Kidney glomerular epithelial cell (primary cell): ENCODE results near the gene KRT15.
A peak's percentile ranks its signal among the peaks of the same experiment; 100 is the strongest.
"Not testable (repeated sequence)": the region's sequence is repeated elsewhere in the genome, so short reads cannot be mapped to it uniquely, and the experiment has no call there.

Source experiments
- DNase-seq: peaks from one replicate; lab custom pipeline; 2025; lab: John Stamatoyannopoulos, UW

The KRT15 gene

DNA sequence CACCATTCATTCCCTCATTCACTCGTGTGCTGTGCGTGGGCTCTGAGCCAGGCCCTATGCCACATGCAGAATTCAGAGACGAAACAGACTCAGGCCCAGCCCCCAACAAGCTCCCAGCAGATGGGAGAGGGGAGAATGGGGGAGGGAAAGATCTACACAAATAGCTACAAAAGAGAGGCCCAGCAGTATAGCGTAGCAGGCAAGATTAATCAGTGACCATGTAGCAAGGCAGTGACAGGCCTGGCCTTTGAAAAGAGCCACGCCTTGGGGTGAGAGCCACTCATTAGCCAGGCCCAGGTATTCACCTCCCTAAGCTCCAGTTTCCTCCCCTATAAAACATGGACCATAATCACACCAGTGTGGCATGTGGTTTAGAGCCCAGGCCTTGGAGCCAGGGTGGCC lies 25.8 kb upstream of the KRT15 start:
- DNase-seq, result peak; percentile 21

DNA sequence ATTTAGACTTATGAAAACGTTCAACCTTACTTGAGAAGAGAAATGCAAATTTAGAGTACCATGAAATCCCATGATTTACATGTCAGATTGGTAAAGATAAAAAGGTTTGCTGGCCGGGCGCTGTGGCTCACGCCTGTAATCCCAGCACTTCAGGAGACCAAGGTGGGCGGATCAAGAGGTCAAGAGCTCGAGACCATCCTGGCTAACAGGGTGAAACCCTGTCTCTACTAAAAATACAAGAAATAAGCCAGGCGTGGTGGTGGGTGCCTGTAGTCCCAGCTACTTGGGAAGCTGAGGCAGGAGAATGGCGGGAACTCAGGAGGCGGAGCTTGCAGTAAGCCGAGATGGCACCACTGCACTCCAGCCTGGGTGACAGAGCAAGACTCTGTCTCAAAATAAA lies 24.1 kb upstream of the KRT15 start:
- DNase-seq, result not testable (repeated sequence)

DNA sequence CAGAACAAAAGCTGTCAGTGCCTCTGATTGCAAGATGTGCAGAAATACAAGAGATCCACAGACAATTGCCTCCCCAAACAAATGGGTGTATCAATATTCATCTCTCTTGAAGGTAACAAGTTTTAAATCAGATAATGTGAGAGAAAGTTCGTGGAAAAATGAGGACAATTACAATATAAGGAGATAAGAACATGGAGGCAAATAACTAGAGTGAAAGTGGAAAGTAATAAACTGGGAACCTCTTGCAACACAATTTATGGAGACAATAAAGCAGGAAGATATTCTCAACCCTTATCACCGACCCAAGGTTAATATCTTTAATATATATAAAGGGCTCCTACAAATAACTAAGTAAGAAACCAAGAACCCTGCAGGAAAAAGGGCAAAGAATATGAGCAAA lies 23.7 kb upstream of the KRT15 start:
- DNase-seq, result no peak

DNA sequence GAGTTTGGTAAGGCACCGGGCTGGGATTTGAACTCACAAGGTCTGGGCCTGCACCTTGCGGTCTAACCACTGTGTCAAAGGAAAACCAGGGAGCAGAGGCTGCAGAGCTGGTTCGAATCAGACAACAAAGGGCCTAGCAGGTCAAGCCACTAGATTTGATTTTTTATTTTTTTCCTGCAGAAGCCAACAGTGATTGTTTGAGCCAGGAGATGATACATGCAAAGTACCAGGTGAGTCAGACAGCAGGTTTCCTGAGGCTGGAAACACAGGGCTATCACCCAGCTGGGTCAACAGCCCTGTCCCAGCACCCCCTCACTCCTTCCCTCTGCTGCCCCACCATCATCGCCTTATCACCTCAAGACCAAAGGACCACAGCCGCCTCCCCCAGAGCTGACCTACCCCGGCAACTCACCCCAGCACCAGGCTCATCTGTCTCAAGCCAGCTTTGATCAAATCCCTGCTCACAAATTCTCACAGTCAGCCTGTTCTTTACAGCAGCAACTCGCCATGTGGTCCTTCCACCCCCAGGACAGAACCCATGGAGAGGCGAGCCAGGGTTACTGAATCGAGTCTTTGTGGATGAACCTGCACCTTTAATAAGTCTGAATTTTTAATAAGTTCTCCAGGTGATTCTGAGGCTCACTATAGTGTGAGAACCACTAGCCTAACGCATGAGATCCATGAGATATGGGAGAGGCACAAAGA lies 22.4 kb upstream of the KRT15 start:
- DNase-seq, result peak; percentile 41

- DNase-seq, result no peak
Measured at GRCh38 chr17:41539979-41540701, 21.4 kb upstream of the KRT15 start.

- DNase-seq, result no peak
Measured at GRCh38 chr17:41539071-41539492, 20.4 kb upstream of the KRT15 start.

DNA sequence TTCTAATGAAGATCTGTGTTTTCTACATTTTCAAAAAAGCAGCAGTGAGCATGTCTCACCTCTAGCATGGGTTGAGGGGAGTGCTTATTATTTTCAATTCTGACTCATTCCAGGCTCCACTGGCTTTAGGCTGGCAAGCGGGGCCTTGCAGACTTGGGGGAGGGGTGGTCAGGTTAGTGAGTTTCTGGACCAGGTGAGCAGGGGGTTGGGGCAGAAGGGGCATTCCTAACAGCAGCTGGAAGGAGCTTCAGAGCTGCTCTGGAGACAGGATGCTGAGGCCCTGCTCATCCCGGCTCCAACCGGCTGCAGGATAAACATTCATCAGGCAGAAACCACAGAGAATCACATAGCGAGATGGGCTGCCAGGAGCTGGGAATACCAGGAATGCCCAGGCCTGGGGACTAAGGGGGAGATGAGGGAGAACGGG lies 19.9 kb upstream of the KRT15 start:
- peak; percentile 97 for DNase-seq

- no peak for DNase-seq
Measured at GRCh38 chr17:41537990-41538389, 19.3 kb upstream of the KRT15 start.

DNA sequence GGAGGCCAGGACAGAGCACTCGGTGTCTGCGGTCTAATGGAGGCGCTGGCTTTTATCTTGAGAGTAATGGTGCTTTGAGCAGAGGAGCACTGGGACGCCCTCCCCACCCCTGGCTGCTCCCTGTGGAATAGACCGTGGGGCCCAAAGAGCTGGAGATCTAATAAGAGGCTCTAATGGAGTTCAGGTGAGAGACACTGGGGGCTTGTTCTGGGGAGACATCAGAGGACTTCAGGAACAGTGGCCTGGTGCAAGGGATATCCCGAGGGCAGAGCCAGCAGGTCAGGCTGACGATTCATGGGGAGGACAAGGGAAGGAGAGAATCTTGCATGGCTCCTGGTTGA lies 18.9 kb upstream of the KRT15 start:
- no peak for DNase-seq

DNA sequence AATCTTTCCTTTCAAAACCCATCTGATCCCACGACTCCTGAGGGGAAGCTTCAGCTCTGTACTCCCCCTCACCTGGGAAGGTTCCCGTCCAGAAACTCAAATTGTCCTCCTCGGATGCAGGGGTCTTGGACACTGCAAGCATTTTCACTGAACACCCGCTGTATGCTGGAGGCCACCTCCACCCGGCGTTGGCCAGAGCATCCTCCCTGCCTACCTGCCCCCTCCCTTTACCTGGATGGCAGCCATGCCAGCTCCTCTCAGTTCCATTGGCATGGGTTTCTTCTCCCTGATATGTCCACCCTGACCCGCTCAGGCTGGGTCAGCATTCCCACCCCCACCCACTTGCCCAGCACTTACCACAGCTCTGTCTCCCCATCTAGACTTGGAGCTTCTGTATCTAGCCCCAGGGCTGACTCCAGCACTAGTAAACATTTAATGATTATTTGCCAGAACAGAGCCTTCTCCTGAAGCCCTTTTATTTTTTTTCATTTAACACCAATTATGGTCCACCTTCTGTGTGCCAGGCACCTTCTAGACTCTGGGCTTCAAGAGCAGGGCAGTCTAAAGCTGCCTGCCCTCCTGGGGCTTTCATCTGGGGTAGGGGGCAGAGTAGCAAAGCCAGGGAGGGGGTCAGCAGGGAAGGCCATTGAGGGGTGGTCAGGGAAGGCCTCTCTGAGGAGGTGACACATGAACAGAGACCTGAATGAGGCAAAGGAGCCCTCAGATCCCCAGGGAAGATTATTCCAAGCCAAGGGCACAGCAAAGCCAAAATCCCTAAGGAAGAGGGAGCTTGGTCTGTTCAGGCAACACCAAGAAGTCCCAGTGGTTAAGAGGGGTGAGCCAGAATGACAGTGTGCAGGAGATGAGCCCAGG lies 18.3 kb upstream of the KRT15 start:
- DNase-seq, result no peak

DNA sequence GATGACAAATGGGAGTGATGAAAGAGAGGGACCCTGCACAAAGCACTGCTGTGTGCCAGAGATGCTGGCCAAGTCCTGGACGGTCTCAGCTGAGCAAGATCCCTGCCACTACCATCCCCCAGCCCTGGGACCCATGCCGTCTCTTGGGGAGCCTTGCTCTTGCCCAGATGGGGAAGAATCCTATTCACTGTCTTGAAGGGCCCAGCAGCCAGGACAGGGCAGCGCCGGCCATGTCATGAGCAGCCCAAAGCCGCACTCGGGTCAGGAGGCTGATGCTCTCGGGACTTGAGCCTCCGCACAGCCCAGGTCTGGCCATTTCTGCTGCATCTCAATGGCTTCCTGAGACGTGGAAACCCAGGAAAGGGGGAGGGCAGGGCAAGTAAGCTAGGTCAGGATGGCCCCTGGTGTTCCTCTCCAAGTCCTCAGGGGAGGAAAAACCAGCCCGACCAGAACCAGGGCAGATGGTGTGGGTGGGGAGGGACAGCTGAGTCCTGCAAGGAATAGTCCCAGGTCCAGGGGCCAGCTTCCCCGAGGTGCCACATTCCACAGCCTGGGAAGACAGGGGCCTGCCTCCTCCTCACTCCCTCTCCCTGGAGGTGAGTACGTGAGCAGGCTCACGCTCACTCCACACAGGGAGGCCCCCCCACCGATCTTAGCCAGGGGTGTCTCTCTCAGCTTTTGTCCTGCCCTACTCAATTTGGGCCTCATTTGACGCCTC lies 17.2 kb upstream of the KRT15 start:
- DNase-seq, result no peak

GRCh38 chr17:41534899-41535546 lies 16.3 kb upstream of the KRT15 start:
- DNase-seq, result no peak

DNA sequence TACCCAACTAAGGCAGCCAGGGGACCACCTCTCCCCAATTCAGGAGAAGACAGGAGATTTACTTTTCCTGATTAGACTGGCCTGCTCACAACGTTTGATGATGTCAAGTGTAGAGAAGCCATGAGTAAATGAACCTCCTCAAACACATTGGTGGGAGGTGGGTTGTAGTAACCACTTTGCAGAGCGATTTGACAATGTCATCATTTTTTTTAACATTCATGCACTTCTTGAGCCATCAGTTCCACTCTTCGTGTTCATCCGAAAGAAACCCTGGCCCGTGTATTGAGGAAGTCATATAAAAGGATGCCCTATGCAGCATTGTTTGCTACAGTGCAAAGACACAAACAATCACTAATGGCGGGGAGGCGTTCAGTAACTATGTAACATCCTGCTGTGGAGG lies 14.9 kb upstream of the KRT15 start:
- no peak for DNase-seq

GRCh38 chr17:41532947-41533570 lies 14.4 kb upstream of the KRT15 start:
- DNase-seq, result no peak

DNA sequence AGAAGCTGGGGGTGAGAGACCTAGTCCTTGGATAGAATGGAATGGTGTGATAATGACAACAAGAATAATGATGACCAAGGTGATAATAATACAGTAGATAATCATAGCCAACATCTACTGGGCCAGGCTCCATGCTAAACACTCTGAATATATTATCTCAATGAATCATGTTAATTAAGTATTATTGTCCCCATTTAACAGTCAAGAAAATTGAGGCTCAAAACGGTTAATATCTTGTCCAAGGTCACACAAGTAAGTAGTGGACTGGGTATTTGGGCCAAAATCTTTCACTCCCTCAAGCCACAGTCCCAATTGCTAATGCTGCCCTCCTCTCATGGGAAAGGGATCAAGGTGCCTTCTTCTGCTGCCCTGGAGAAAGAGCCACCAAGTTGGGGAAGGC lies 13.3 kb upstream of the KRT15 start:
- no peak for DNase-seq

DNA sequence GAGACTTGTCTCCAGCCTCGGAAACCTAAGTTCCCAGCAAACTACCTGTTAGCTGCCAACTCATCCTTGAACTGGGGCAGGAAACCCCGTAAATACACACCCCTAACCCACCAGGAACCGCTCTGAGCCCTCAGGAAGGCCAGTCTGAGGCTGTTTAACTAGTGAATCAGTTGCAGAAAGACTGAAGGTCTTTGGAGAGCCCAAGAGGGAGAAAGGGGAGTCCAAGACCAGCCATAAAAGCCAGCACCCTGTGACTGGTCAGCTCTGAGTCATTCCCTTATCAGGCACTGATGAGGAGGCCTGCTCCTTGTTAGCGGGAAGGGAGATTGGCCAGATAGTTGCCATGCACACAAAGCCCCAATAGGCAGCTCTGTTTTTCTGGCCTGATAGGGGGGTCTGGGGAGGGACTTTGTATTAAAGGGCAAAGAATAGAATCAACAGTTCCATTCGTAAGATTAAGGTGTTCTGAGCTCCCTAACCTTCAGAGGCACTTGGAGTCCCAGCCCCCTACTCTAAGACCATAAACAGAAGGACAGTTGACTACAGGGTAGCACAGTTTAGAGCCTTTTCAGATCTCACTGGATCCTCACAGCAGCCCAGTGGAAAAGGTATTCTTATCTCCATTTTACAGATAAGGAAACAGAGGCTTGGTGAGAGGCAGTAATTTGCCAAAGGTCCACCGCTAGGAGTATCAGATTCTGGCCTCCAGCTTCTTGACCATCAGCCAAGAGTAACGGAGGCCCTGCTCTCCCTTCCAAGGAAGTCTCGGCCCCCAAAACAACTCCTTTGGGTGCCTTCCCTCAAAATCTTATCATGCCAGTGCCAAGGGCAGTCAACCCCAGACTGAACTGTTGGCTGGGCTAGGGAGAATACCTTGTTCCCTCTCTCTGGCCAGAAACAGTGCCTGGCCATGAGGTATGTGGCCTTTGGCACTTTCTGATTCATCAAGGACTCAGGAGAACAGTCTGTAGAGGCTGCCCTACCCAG lies 11.7 kb upstream of the KRT15 start:
- peak; percentile 97 for DNase-seq

DNA sequence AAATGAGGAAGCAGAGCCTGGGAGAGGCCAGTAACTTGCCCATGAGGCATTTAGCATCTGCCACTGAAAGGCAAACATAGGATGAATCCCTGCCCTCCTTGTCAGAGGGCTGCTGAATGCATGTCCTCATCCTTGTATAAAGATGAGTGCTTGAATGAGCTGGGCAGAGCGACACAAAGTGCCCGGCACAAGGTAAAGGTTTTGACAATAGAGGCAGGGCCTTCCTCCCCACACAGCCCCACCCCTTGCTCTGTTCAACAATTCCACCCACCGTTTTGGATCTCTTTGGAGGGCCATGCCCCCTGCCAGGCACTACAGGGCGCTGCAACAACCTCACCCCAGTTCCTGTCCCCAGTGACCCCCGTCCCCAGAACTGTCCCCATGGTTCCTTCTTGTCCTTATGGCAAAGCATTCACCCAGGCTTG lies 10.8 kb upstream of the KRT15 start:
- no peak for DNase-seq

- no peak for DNase-seq
Measured at GRCh38 chr17:41528959-41529353, 10.3 kb upstream of the KRT15 start.

- peak; percentile 57 for DNase-seq
Measured at GRCh38 chr17:41527063-41528023, 8.7 kb upstream of the KRT15 start.
